SK-N-SH treated with all-trans-retinoic acid at 6 μM for 48 hours (cell line): ENCODE data around the gene ATP8A2.
"Not testable (repeated sequence)": the region's sequence is repeated elsewhere in the genome, so short reads cannot be mapped to it uniquely, and the experiment has no call there.

Source experiments
- ATAC-seq: fragments of 200-7000 bp; cut with Tn5 transposase; 3 replicates; pipeline ENCODE4 v1.9.1; 2020; ENCODE audit warnings: mild to moderate bottlenecking, moderate library complexity
- ARNTL ChIP-seq: fragments of 450-650 bp; formaldehyde crosslinking; IDR thresholded peaks from 2 replicates; pipeline ENCODE4 v1.5.0; 2020; ENCODE audit warnings: low read depth, mild to moderate bottlenecking, moderate library complexity, borderline replicate concordance
- CREB5 ChIP-seq: fragments of 250-450 bp; sonication (Bioruptor Pico); IDR thresholded peaks from 2 replicates; pipeline ENCODE4 v1.5.1; 2020; ENCODE audit warnings: low read depth, mild to moderate bottlenecking, moderate library complexity
- CSDC2 ChIP-seq: fragments of 250-450 bp; sonication (Bioruptor Pico); IDR thresholded peaks from 2 replicates; pipeline ENCODE4 v1.5.0; 2020; ENCODE audit warnings: mild to moderate bottlenecking, moderate library complexity
- CSRNP3 ChIP-seq: fragments of 250-450 bp; sonication (Bioruptor Pico); IDR thresholded peaks from 2 replicates; pipeline ENCODE4 v1.5.1; 2021; ENCODE audit warnings: mild to moderate bottlenecking, moderate library complexity
- ESRRG ChIP-seq: fragments of 250-450 bp; sonication (Bioruptor Pico); IDR thresholded peaks from 2 replicates; pipeline ENCODE4 v1.6.1; 2021; ENCODE audit warnings: mild to moderate bottlenecking
- GLIS3 ChIP-seq: fragments of 250-450 bp; sonication (Bioruptor Pico); IDR thresholded peaks from 2 replicates; pipeline ENCODE4 v1.5.0; 2020; ENCODE audit warnings: mild to moderate bottlenecking, moderate library complexity
- ISL1 ChIP-seq: fragments of 250-450 bp; sonication (Bioruptor Pico); IDR thresholded peaks from 2 replicates; pipeline ENCODE4 v2.1.2; 2022; ENCODE audit warnings: mild to moderate bottlenecking, moderate library complexity
- OSR1 ChIP-seq: fragments of 250-450 bp; sonication (Bioruptor Pico); IDR thresholded peaks from 2 replicates; pipeline ENCODE4 v1.8.0; 2022; ENCODE audit warnings: moderate library complexity, mild to moderate bottlenecking, inconsistent platforms
- PATZ1 ChIP-seq: fragments of 250-450 bp; sonication (Bioruptor Pico); IDR thresholded peaks from 2 replicates; pipeline ENCODE4 v1.8.0; 2020; ENCODE audit warnings: mild to moderate bottlenecking, moderate library complexity, borderline replicate concordance
- POU6F1 ChIP-seq: fragments of 250-450 bp; sonication (Bioruptor Pico); IDR thresholded peaks from 2 replicates; pipeline ENCODE4 v1.8.0; 2021; ENCODE audit warnings: low read depth, mild to moderate bottlenecking, moderate library complexity, borderline replicate concordance
- PPARA ChIP-seq: fragments of 250-450 bp; sonication (Bioruptor Pico); IDR thresholded peaks from 2 replicates; pipeline ENCODE4 v1.5.0; 2020; ENCODE audit warnings: mild to moderate bottlenecking, borderline replicate concordance
- RARB ChIP-seq: fragments of 250-450 bp; sonication (Bioruptor Pico); IDR thresholded peaks from 2 replicates; pipeline ENCODE4 v1.8.0; 2021; ENCODE audit warnings: mild to moderate bottlenecking, moderate library complexity
- SNAI2 ChIP-seq: fragments of 250-450 bp; sonication (Bioruptor Pico); IDR thresholded peaks from 2 replicates; pipeline ENCODE4 v1.5.0; 2020; ENCODE audit warnings: mild to moderate bottlenecking, moderate library complexity
- TCF4 ChIP-seq: fragments of 250-450 bp; sonication (Bioruptor Pico); IDR thresholded peaks from 2 replicates; pipeline ENCODE4 v1.8.0; 2021; ENCODE audit warnings: mild to moderate bottlenecking, moderate library complexity, borderline replicate concordance
- TOX ChIP-seq: fragments of 250-450 bp; sonication (Bioruptor Pico); IDR thresholded peaks from 2 replicates; pipeline ENCODE4 v1.8.0; 2021; ENCODE audit warnings: mild to moderate bottlenecking, moderate library complexity, borderline replicate concordance
- TSHZ2 ChIP-seq: fragments of 250-450 bp; sonication (Bioruptor Pico); IDR thresholded peaks from 2 replicates; pipeline ENCODE4 v1.5.0; 2020; ENCODE audit warnings: mild to moderate bottlenecking, moderate library complexity
- ZC3H10 ChIP-seq: fragments of 250-450 bp; sonication (Bioruptor Pico); IDR thresholded peaks from 2 replicates; pipeline ENCODE4 v1.5.1; 2021; ENCODE audit warnings: mild to moderate bottlenecking, moderate library complexity
- ZFP3 ChIP-seq: fragments of 250-450 bp; sonication (Bioruptor Pico); IDR thresholded peaks from 2 replicates; pipeline ENCODE4 v1.5.0; 2020; ENCODE audit warnings: mild to moderate bottlenecking, moderate library complexity
- ZFP30 ChIP-seq: fragments of 450-650 bp; formaldehyde crosslinking; IDR thresholded peaks from 2 replicates; pipeline ENCODE4 v1.5.0; 2022; ENCODE audit warnings: mild to moderate bottlenecking, moderate library complexity
- ZNF565 ChIP-seq: fragments of 450-650 bp; formaldehyde crosslinking; conservative IDR thresholded peaks from 2 replicates; pipeline ENCODE4 v1.5.0; 2020; ENCODE audit warnings: low read depth, mild to moderate bottlenecking, moderate library complexity
- ZNF70 ChIP-seq: fragments of 450-650 bp; formaldehyde crosslinking; IDR thresholded peaks from 2 replicates; pipeline ENCODE4 v1.5.0; 2020; ENCODE audit warnings: mild to moderate bottlenecking, moderate library complexity
- ZNF8 ChIP-seq: fragments of 450-650 bp; formaldehyde crosslinking; IDR thresholded peaks from 2 replicates; pipeline ENCODE4 v1.5.0; 2020; ENCODE audit warnings: mild to moderate bottlenecking, moderate library complexity

ATP8A2 gene

GRCh38 chr13:25571237-25571636, 199.5 kb downstream of the ATP8A2 start:
- ATAC-seq = no peak
- no peak for TF ChIP-seq POU6F1 (CRISPR knock-in tag)
- no peak for TF ChIP-seq RARB (CRISPR knock-in tag)
- no peak for TF ChIP-seq SNAI2
- TF ChIP-seq ZC3H10 (CRISPR knock-in tag) = no peak
- TF ChIP-seq, all 23 proteins: peak for 0

- ATAC-seq = not testable (repeated sequence)
These were observed 200.4 kb downstream of the ATP8A2 start for GRCh38 chr13:25572171-25572570.

- ATAC-seq = peak; percentile 94
- TF ChIP-seq PPARA (no peak), RARB (CRISPR knock-in tag) (no peak), ZNF8 (CRISPR knock-in tag) (no peak), TOX (CRISPR knock-in tag) (no peak), PATZ1 (CRISPR knock-in tag) (no peak), ZNF565 (CRISPR knock-in tag) (no peak), CSRNP3 (no peak), CSDC2 (CRISPR knock-in tag) (no peak), ZFP30 (CRISPR knock-in tag) (no peak), ZFP3 (CRISPR knock-in tag) (no peak), TCF4 (CRISPR knock-in tag) (no peak), ISL1 (CRISPR knock-in tag) (no peak)
These were observed 202.9 kb downstream of the ATP8A2 start for GRCh38 chr13:25574437-25575411.

GRCh38 chr13:25575562-25575961, 203.8 kb downstream of the ATP8A2 start:
- no peak for ATAC-seq
- no peak for TF ChIP-seq TCF4 (CRISPR knock-in tag)
- no peak for TF ChIP-seq ZFP30 (CRISPR knock-in tag)
- TF ChIP-seq PATZ1 (CRISPR knock-in tag) = no peak
- no peak for TF ChIP-seq OSR1 (CRISPR knock-in tag)
- no peak for TF ChIP-seq PPARA
- no peak for TF ChIP-seq ZC3H10 (CRISPR knock-in tag)
- no peak for TF ChIP-seq ESRRG
- no peak for TF ChIP-seq ZNF70 (CRISPR knock-in tag)
- no peak for TF ChIP-seq TSHZ2
- no peak for TF ChIP-seq ARNTL
- TF ChIP-seq ZNF565 (CRISPR knock-in tag) = no peak
- TF ChIP-seq CREB5 (CRISPR knock-in tag) = no peak
- TF ChIP-seq GLIS3 (CRISPR knock-in tag) = no peak
- no peak for TF ChIP-seq CSDC2 (CRISPR knock-in tag)
- TF ChIP-seq RARB (CRISPR knock-in tag) = no peak
- TF ChIP-seq CSRNP3 = no peak
- no peak for TF ChIP-seq ISL1 (CRISPR knock-in tag)
